ENCODE measurements around the gene TMX3.

DNA sequence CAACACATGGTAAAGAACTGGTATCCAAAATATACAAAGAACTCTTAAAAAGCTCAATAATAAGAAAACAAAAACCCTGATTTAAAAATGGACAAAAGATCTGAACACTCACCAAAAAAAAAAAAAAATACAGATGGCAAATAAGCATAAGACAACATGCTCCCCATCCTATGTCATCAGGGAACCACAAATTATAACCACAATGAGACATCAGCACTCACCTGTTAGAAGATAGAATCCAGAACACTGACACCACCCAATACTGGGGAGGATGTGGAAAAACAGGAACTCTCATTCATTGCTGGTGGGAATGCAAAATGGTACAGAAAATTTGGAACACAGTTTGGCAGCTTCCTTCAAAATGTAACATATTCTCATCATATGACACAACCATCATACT lies 66.7 kb downstream of the TMX3 start:
- TF ChIP-seq TAF1 (IDR thresholded peaks at IDR 0.05; ENCODE audit: borderline replicate concordance, low read depth, low read length) (no peak), POLR2A (IDR thresholded peaks at IDR 0.05; ENCODE audit: low read depth, low read length) (no peak)

Data from GM12892 (cell line).